H9 (cell line): ENCODE measurements around the gene ASGR2. TPM values are rescaled to one million over a fixed set of nuclear protein-coding genes. Genes with fewer than 3 reads are reported as not detected.

ENCODE experiments used
- DNase-seq: peaks from one replicate; pipeline ENCODE4 v3.0.0-alpha.2; 2017
- H2AFZ ChIP-seq: one replicate; pipeline ENCODE4 v1.6.1; 2013; ENCODE audit warnings: mild to moderate bottlenecking, low read length, control low read depth, moderate library complexity
- H2AK5ac ChIP-seq: 2 replicates; pipeline ENCODE4 v1.6.1; 2013; ENCODE audit warnings: low read length, control low read depth, mixed read lengths; ENCODE audit not compliant: insufficient read length
- H2BK120ac ChIP-seq: one replicate; pipeline ENCODE4 v1.6.1; 2013; ENCODE audit warnings: low read depth, mild to moderate bottlenecking, low read length, control low read depth, inconsistent platforms; ENCODE audit not compliant: poor library complexity, severe bottlenecking
- H2BK12ac ChIP-seq: 2 replicates; pipeline ENCODE4 v1.6.1; 2013; ENCODE audit warnings: low read length, control low read depth, mixed read lengths, low read depth; ENCODE audit not compliant: insufficient read length
- H2BK15ac ChIP-seq: 2 replicates; pipeline ENCODE4 v1.6.1; 2013; ENCODE audit warnings: low read depth, low read length, control low read depth
- H2BK20ac ChIP-seq: one replicate; pipeline ENCODE4 v1.6.1; 2013; ENCODE audit warnings: low read depth, mild to moderate bottlenecking, low read length, control low read depth, inconsistent platforms; ENCODE audit not compliant: poor library complexity, severe bottlenecking
- H2BK5ac ChIP-seq: 2 replicates; pipeline ENCODE4 v1.6.1; 2013; ENCODE audit warnings: low read length, control low read depth, mixed read lengths; ENCODE audit not compliant: insufficient read length
- H3K14ac ChIP-seq: 2 replicates; pipeline ENCODE4 v1.6.1; 2013; ENCODE audit warnings: low read length, control low read depth; ENCODE audit not compliant: insufficient read depth
- H3K18ac ChIP-seq: 2 replicates; pipeline ENCODE4 v1.6.1; 2013; ENCODE audit warnings: low read depth, mild to moderate bottlenecking, mixed read lengths, low read length, control low read depth; ENCODE audit not compliant: insufficient read length
- H3K23ac ChIP-seq: 2 replicates; pipeline ENCODE4 v1.6.1; 2013; ENCODE audit warnings: low read length, control low read depth, mixed read lengths, low read depth; ENCODE audit not compliant: insufficient read length
- H3K23me2 ChIP-seq: 2 replicates; pipeline ENCODE4 v1.6.1; 2013; ENCODE audit warnings: low read depth, mild to moderate bottlenecking, mixed read lengths, low read length, control low read depth; ENCODE audit not compliant: insufficient read length, poor library complexity, severe bottlenecking
- H3K27ac ChIP-seq: 2 replicates; pipeline ENCODE4 v1.5.1; 2013; ENCODE audit warnings: low read length, control low read depth, mixed read lengths, low read depth; ENCODE audit not compliant: insufficient read length
- H3K27me3 ChIP-seq: 2 replicates; pipeline ENCODE4 v1.6.1; 2013; ENCODE audit warnings: low read length, control low read depth, inconsistent platforms; ENCODE audit not compliant: insufficient read depth
- H3K4ac ChIP-seq: 2 replicates; pipeline ENCODE4 v1.6.1; 2013; ENCODE audit warnings: low read depth, mild to moderate bottlenecking, control low read depth, inconsistent platforms, low read length, moderate library complexity
- H3K4me1 ChIP-seq: 2 replicates; pipeline ENCODE4 v1.6.1; 2013; ENCODE audit warnings: low read length, control low read depth, inconsistent platforms; ENCODE audit not compliant: insufficient read depth
- H3K4me2 ChIP-seq: 2 replicates; pipeline ENCODE4 v1.6.1; 2013; ENCODE audit warnings: low read length, control low read depth, mixed read lengths; ENCODE audit not compliant: insufficient read length, insufficient read depth
- H3K56ac ChIP-seq: 2 replicates; pipeline ENCODE4 v1.6.1; 2013; ENCODE audit warnings: low read depth, mild to moderate bottlenecking, mixed read lengths, low read length, control low read depth; ENCODE audit not compliant: insufficient read length
- H3K79me1 ChIP-seq: 2 replicates; pipeline ENCODE4 v1.6.1; 2013; ENCODE audit warnings: low read depth, mild to moderate bottlenecking, moderate library complexity, low read length, control low read depth, inconsistent platforms; ENCODE audit not compliant: insufficient read depth, poor library complexity, severe bottlenecking
- H3K79me2 ChIP-seq: 2 replicates; pipeline ENCODE4 v1.6.1; 2013; ENCODE audit warnings: low read length, control low read depth, inconsistent platforms; ENCODE audit not compliant: insufficient read depth
- H3K9ac ChIP-seq: 2 replicates; pipeline ENCODE4 v1.6.1; 2013; ENCODE audit warnings: low read length, control low read depth, mixed read lengths; ENCODE audit not compliant: insufficient read length; ENCODE audit errors: extremely low read depth
- H3K9me3 ChIP-seq: one replicate; pipeline ENCODE4 v1.6.1; 2013; ENCODE audit warnings: low read depth, low read length, inconsistent platforms; ENCODE audit not compliant: control insufficient read depth
- H3T11ph ChIP-seq: one replicate; pipeline ENCODE4 v1.6.1; 2013; ENCODE audit warnings: mild to moderate bottlenecking, low read length, control low read depth, inconsistent platforms
- H4K20me1 ChIP-seq: one replicate; pipeline ENCODE4 v1.6.1; 2013; ENCODE audit not compliant: control insufficient read depth, insufficient read length, insufficient read depth
- H4K5ac ChIP-seq: 2 replicates; pipeline ENCODE4 v1.6.1; 2013; ENCODE audit warnings: low read depth, mild to moderate bottlenecking, mixed read lengths, low read length, control low read depth; ENCODE audit not compliant: insufficient read length
- H4K8ac ChIP-seq: replicated peaks from 2 replicates; pipeline ENCODE4 v1.6.1; 2013; ENCODE audit warnings: low read length, control low read depth, mixed read lengths, low read depth; ENCODE audit not compliant: insufficient read length
- H4K91ac ChIP-seq: 2 replicates; pipeline ENCODE4 v1.6.1; 2013; ENCODE audit warnings: low read depth, mild to moderate bottlenecking, moderate library complexity, mixed read lengths, low read length, control low read depth; ENCODE audit not compliant: insufficient read length
- H3K27ac Mint-ChIP-seq, 3 experiments: 2 replicates in 2 of 3; 3 replicates in 1 of 3; pipeline ENCODE4 v1.8.0; 2020 to 2021; ENCODE audit warnings: mixed read lengths in 3 of 3, mild to moderate bottlenecking in 1 of 3, moderate library complexity in 1 of 3
- H3K27me3 Mint-ChIP-seq: 2 replicates; pipeline ENCODE4 v1.8.0; 2021; ENCODE audit warnings: low read depth, mild to moderate bottlenecking, moderate library complexity, mixed read lengths
- H3K36me3 Mint-ChIP-seq, 3 experiments: 2 replicates in 2 of 3; 3 replicates in 1 of 3; pipeline ENCODE4 v1.8.0; 2020 to 2021; ENCODE audit warnings: low read depth in 3 of 3, mixed read lengths in 3 of 3; ENCODE audit not compliant: insufficient read depth in 1 of 3
- H3K4me1 Mint-ChIP-seq, 2 experiments: 2 replicates each; pipeline ENCODE4 v1.8.0; 2020; ENCODE audit warnings: mixed read lengths in 2 of 2
- H3K4me3 Mint-ChIP-seq, 2 experiments: 2 replicates in 1 of 2; 3 replicates in 1 of 2; pipeline ENCODE4 v1.8.0; 2020 to 2021; ENCODE audit warnings: mild to moderate bottlenecking in 2 of 2, mixed read lengths in 2 of 2, moderate library complexity in 1 of 2
- H3K9me3 Mint-ChIP-seq, 2 experiments: 2 replicates in 1 of 2; 3 replicates in 1 of 2; pipeline ENCODE4 v1.8.0; 2020; ENCODE audit warnings: mild to moderate bottlenecking in 2 of 2, mixed read lengths in 2 of 2, moderate library complexity in 1 of 2
- CTCF ChIP-seq: fragments of 200-600 bp; sonication (generic); conservative IDR thresholded peaks from 3 replicates; pipeline ENCODE4 v1.8.0; 2021; ENCODE audit warnings: antibody characterized with exemption, mild to moderate bottlenecking
- WGBS: extraction: QIAGEN DNeasy Blood & Tissue Kit; methylation state at CpG from one replicate; pipeline ENCODE4 v1.1.7; 2013; ENCODE audit warnings: missing lambda C conversion rate, low lambda C conversion rate, mixed read lengths; ENCODE audit not compliant: insufficient read length; ENCODE audit errors: extremely low coverage; 5-methylcytosine and 5-hydroxymethylcytosine counted together
- total RNA-seq: library from RNA; stranded (reverse); gene quantifications from 2 replicates; pipeline ENCODE4 v1.2.1, GENCODE V29; 2021

ASGR2 gene
- total RNA-seq, 1 experiment from 2014 or later = not detected

GRCh38 chr17:7083592-7083991 is 31.0 kb downstream of the ASGR2 start:
- Mint-ChIP-seq H3K4me1 (peaks cover 6 to 7% of the 10 kb centered on the region in 2 experiments), H3K36me3 (no peaks in the 10 kb centered on the region), H3K9me3 (no peaks in the 10 kb centered on the region; a peak in 2 of 5 replicates), H3K27ac (no peak overlapping the region; a peak in 1 of 7 replicates), H3K27me3 (peaks cover 13% of the 10 kb centered on the region), H3K4me3 (no peak overlapping the region)
- Histone ChIP-seq H3K4me1 (no peaks in the 10 kb centered on the region), H4K91ac (no peak overlapping the region), H2AFZ (no peak overlapping the region), H2BK120ac (no peak overlapping the region), H3K9ac (no peak overlapping the region), H3T11ph (no peak overlapping the region), H3K14ac (no peak overlapping the region), H4K20me1 (no peaks in the 10 kb centered on the region), H4K8ac (no peak overlapping the region), H2AK5ac (no peak overlapping the region), H3K4ac (no peak overlapping the region), H3K27me3 (no peaks in the 10 kb centered on the region), H3K79me1 (no peaks in the 10 kb centered on the region), H3K4me2 (no peak overlapping the region), H2BK15ac (no peak overlapping the region), H3K18ac (no peak overlapping the region), H3K56ac (no peak overlapping the region), H2BK12ac (no peak overlapping the region), H3K9me3 (no peaks in the 10 kb centered on the region), H4K5ac (no peak overlapping the region), H3K23me2 (no peaks in the 10 kb centered on the region), H2BK20ac (no peak overlapping the region), H3K79me2 (no peaks in the 10 kb centered on the region), H3K27ac (no peak overlapping the region), H2BK5ac (no peak overlapping the region), H3K23ac (no peak overlapping the region)
- TF ChIP-seq CTCF = no peak
- no CpG with 5 or more reads among the region's 4 CpGs for WGBS
- DNase-seq = no peak
